SK-N-MC (cell line): ENCODE results near the gene COL6A3.

Experiments used
- DNase-seq: peaks from one replicate; pipeline ENCODE4 v3.0.0-alpha.2; 2011; ENCODE audit warnings: low read depth, low spot score
- H3K27ac ChIP-seq: fragments of 200-600 bp; sonication (generic); 2 replicates; pipeline ENCODE4 v1.5.1; 2016; ENCODE audit warnings: mixed run types
- H3K36me3 ChIP-seq: fragments of 200-600 bp; sonication (generic); 2 replicates; pipeline ENCODE4 v1.6.1; 2017; ENCODE audit warnings: antibody characterized with exemption, low read length, mixed read lengths; ENCODE audit not compliant: insufficient read depth
- H3K4me3 ChIP-seq: fragments of 200-600 bp; sonication (generic); 2 replicates; pipeline ENCODE4 v1.5.1; 2016
- H3K9ac ChIP-seq: fragments of 200-600 bp; sonication (generic); 2 replicates; pipeline ENCODE4 v1.8.0; 2017; ENCODE audit warnings: mixed run types, mixed read lengths; ENCODE audit not compliant: insufficient read length
- H3K9me3 ChIP-seq: fragments of 200-600 bp; sonication (generic); 2 replicates; pipeline ENCODE4 v1.6.1; 2017; ENCODE audit warnings: low read depth, mild to moderate bottlenecking, antibody characterized with exemption, low read length, moderate library complexity, mixed read lengths
- EZH2 ChIP-seq: fragments of 200-600 bp; sonication (generic); IDR thresholded peaks from one replicate; pipeline ENCODE4 v1.6.1; 2017; ENCODE audit warnings: antibody characterized with exemption
- FOXP2 ChIP-seq: optimal IDR thresholded peaks from 2 replicates; pipeline ENCODE3; 2011; ENCODE audit warnings: mild to moderate bottlenecking, moderate library complexity; ENCODE audit not compliant: insufficient read depth; ENCODE audit errors: extremely low read length, control extremely low read depth
- POLR2AphosphoS5 ChIP-seq: IDR thresholded peaks from 2 replicates; pipeline ENCODE4 v1.6.1; 2012; ENCODE audit warnings: mild to moderate bottlenecking, low read depth, low read length, borderline replicate concordance

COL6A3 gene, protein sequence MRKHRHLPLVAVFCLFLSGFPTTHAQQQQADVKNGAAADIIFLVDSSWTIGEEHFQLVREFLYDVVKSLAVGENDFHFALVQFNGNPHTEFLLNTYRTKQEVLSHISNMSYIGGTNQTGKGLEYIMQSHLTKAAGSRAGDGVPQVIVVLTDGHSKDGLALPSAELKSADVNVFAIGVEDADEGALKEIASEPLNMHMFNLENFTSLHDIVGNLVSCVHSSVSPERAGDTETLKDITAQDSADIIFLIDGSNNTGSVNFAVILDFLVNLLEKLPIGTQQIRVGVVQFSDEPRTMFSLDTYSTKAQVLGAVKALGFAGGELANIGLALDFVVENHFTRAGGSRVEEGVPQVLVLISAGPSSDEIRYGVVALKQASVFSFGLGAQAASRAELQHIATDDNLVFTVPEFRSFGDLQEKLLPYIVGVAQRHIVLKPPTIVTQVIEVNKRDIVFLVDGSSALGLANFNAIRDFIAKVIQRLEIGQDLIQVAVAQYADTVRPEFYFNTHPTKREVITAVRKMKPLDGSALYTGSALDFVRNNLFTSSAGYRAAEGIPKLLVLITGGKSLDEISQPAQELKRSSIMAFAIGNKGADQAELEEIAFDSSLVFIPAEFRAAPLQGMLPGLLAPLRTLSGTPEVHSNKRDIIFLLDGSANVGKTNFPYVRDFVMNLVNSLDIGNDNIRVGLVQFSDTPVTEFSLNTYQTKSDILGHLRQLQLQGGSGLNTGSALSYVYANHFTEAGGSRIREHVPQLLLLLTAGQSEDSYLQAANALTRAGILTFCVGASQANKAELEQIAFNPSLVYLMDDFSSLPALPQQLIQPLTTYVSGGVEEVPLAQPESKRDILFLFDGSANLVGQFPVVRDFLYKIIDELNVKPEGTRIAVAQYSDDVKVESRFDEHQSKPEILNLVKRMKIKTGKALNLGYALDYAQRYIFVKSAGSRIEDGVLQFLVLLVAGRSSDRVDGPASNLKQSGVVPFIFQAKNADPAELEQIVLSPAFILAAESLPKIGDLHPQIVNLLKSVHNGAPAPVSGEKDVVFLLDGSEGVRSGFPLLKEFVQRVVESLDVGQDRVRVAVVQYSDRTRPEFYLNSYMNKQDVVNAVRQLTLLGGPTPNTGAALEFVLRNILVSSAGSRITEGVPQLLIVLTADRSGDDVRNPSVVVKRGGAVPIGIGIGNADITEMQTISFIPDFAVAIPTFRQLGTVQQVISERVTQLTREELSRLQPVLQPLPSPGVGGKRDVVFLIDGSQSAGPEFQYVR (N-terminal part only)

DNA sequence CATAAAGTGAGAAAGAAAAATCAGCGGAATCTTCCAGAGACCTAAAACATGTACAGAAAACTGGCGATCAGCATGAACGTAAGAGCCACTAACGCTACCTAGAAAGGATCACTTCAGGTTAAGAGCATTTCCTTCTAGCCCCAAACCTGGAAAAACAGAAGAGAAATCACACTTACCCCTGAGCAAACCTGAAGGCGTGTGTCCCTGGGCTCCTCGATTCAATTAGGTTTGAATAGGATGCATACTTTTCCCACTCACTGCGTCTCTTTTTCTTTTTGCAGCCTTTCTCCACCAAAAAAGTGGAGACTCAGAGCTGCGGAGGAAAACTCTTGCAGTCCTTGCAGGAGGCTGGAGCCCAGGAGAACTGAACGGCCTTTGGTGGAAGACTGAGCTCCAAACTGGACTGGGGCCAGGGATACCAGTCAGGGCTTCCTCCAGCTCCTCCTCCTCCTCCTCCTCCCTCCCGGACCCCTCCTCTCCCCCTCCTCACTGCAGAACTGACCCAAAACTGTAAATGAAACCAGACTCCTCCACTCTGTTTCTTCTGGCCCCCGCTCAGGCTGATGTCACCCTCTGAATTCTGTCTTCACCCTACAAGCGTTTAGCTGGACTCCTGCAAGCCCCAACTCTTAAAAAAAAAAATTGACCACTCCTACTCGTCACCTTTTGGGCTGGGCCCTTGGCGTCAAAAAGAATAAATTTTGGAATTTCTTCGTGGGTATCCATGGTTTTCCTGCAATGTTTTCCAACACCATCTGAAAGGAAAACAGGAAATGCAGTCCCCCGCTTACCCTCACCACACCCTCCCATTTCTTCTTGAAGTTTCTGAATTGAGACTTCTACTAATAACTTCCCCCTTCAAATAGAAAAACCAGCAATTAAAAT is at the start of gene COL6A3:
Gene COL6A3, minus strand, starts transcription at position 388 of the 885 bp plus-strand sequence. CDS start 17,347 bp downstream, outside the sequence.
- Histone ChIP-seq H3K27ac (no peak within 1 kb of the TSS), H3K9ac (no peak within 1 kb of the TSS), H3K9me3 (no peaks in the 10 kb centered on the region), H3K4me3 (no peak within 1 kb of the TSS), H3K36me3 (no peaks in the 10 kb centered on the region)
- TF ChIP-seq EZH2: no peak
- no peak for TF ChIP-seq POLR2AphosphoS5
- TF ChIP-seq FOXP2: no peak
- no peak for DNase-seq

DNA sequence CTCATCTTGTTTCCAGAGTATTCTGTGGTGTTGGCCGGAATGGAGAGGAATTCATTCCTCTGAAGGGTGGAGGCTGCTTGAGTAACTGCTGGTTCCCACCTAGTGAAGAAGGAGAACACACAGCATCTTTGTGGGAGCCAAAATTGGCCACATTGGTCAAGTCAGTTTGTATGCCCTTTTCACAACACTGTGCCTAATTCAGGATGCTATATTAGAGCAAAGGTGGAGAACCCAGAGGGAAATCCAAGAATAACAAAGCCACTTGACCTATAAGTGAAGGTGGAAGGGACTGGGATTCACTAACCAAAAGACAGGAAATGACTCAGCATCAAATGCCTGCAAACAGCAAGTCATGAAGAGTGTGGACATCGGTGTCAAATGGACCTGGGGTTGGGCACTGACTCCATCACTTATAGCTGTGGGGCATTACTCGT is 45.8 kb upstream of the COL6A3 start:
- no peaks in the 10 kb centered on the region for H3K9me3 ChIP-seq
- no peak overlapping the region for H3K27ac ChIP-seq
- H3K9ac ChIP-seq: no peak overlapping the region
- H3K36me3 ChIP-seq: no peaks in the 10 kb centered on the region
- no peak overlapping the region for H3K4me3 ChIP-seq
- no peak for TF ChIP-seq EZH2
- TF ChIP-seq FOXP2: no peak
- no peak for TF ChIP-seq POLR2AphosphoS5
- no peak for DNase-seq

DNA sequence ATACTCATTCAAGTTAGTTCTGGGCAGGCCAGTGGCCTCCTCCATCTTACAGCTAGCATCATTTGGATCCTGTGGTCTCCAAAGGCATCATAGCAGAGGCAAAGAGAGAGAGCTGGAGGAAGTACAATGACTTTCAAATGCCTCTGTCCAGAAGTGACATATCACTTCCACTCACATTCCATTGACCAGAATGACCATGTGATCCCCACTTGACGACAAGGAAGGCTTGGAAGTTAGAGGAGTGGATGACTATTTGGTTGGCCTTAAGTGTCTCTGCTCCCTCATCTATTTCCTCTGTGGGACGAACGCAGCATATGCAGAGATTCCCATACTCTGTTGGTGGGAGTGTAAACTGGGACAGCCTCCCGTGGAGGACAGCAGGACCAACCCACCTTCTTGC is 45.3 kb upstream of the COL6A3 start:
- Histone ChIP-seq H3K27ac (no peak overlapping the region), H3K9me3 (no peaks in the 10 kb centered on the region), H3K4me3 (no peak overlapping the region), H3K9ac (no peak overlapping the region), H3K36me3 (no peaks in the 10 kb centered on the region)
- no peak for DNase-seq
- TF ChIP-seq POLR2AphosphoS5 (no peak), EZH2 (no peak), FOXP2 (no peak)

- no peaks in the 10 kb centered on the region for H3K36me3 ChIP-seq
- DNase-seq: no peak
- no peak overlapping the region for H3K4me3 ChIP-seq
- TF ChIP-seq POLR2AphosphoS5: no peak
- no peak for TF ChIP-seq EZH2
- TF ChIP-seq FOXP2: no peak
- no peaks in the 10 kb centered on the region for H3K9me3 ChIP-seq
- no peak overlapping the region for H3K9ac ChIP-seq
- H3K27ac ChIP-seq: no peak overlapping the region
These were observed 44.6 kb upstream of the COL6A3 start for GRCh38 chr2:237458519-237458918.

DNA sequence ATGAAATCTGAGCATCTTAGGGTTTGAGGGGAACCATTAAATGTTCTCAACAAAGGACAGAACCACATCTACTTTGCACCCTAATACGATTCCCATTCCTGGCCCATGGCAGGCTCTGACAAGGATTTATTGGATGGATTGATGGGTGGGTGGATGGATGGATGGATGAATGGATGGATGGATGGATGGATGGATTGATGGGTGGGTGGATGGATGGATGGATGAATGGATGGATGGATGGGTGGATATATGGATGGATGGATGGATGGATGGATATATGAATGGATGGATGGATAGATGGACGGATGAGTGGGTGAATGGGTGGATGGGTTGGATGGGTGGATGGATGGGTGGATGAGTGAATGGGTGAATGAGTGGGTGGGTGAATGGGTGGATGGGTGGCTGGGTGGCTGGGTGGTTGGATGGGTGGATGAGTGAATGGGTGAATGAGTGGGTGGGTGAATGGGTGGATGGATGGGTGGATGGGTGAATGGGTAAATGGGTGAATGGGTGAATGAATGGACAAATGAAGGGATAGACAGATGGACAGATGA is 43.5 kb upstream of the COL6A3 start:
- Histone ChIP-seq H3K9ac (no peak overlapping the region), H3K9me3 (no peaks in the 10 kb centered on the region), H3K4me3 (no peak overlapping the region), H3K27ac (no peak overlapping the region), H3K36me3 (no peaks in the 10 kb centered on the region)
- DNase-seq: no peak
- no peak for TF ChIP-seq FOXP2
- TF ChIP-seq POLR2AphosphoS5: no peak
- no peak for TF ChIP-seq EZH2

- Histone ChIP-seq H3K9ac (no peak overlapping the region), H3K27ac (no peak overlapping the region), H3K9me3 (no peaks in the 10 kb centered on the region), H3K36me3 (no peaks in the 10 kb centered on the region), H3K4me3 (no peak overlapping the region)
- DNase-seq: no peak
- TF ChIP-seq EZH2 (no peak), FOXP2 (no peak), POLR2AphosphoS5 (no peak)
These were observed 42.4 kb upstream of the COL6A3 start for GRCh38 chr2:237456200-237456843.

GRCh38 chr2:237455764-237456163 is 41.8 kb upstream of the COL6A3 start:
- no peak overlapping the region for H3K27ac ChIP-seq
- H3K9me3 ChIP-seq: no peaks in the 10 kb centered on the region
- H3K36me3 ChIP-seq: no peaks in the 10 kb centered on the region
- no peak for DNase-seq
- TF ChIP-seq EZH2: no peak
- H3K9ac ChIP-seq: no peak overlapping the region
- no peak overlapping the region for H3K4me3 ChIP-seq

DNA sequence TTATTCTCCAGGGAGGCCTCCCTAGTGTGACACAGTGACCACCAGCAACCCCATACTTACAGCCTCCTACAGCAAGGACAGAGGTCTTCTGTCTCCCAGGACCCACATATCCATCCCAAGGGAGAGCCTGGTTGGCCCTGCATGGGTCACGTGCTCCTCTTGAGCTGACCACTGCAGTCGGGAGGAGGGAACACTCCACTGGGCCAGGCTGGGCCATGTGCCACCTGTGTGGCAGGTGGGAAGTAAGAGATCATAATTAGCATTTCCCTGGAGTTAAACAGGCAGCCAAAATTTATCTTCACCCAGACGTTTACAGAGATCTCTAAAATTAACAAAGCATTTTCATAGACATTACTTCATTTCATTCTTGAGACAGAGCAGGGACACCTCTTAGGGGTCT is 39.7 kb upstream of the COL6A3 start:
- Histone ChIP-seq H3K9me3 (no peaks in the 10 kb centered on the region), H3K9ac (no peak overlapping the region), H3K4me3 (no peak overlapping the region), H3K27ac (no peak overlapping the region), H3K36me3 (no peaks in the 10 kb centered on the region)
- no peak for TF ChIP-seq POLR2AphosphoS5
- no peak for TF ChIP-seq EZH2
- TF ChIP-seq FOXP2: no peak
- DNase-seq: no peak
